SH-SY5Y (cell line): ENCODE data around the gene ACAD9.

ENCODE experiments used
- GATA2 ChIP-seq: IDR thresholded peaks from 2 replicates; pipeline ENCODE4 v1.6.1; 2011; ENCODE audit warnings: mild to moderate bottlenecking, low read depth, low read length
- GATA3 ChIP-seq: IDR thresholded peaks from 2 replicates; pipeline ENCODE4 v1.6.1; 2011; ENCODE audit warnings: low read depth, mild to moderate bottlenecking, low read length, moderate library complexity

- no peak for TF ChIP-seq GATA2
- no peak for TF ChIP-seq GATA3
Measured at GRCh38 chr3:128908951-128909350, 29.5 kb downstream of the ACAD9 start.
